Endothelial cell (in vitro differentiated cells): Measurements from ENCODE around the gene AP2A1. TPM values are rescaled to one million over a fixed set of nuclear protein-coding genes. Genes with fewer than 3 reads are reported as not detected.

Experiments used
- DNase-seq: peaks from one replicate; pipeline ENCODE4 v3.0.0; 2021; ENCODE audit warnings: low spot score
- H3K27ac Mint-ChIP-seq: one replicate; pipeline ENCODE4 v1.8.0; 2021; ENCODE audit warnings: mixed read lengths, inconsistent platforms; ENCODE audit not compliant: unreplicated experiment
- H3K27me3 Mint-ChIP-seq: one replicate; pipeline ENCODE4 v1.8.0; 2021; ENCODE audit warnings: mild to moderate bottlenecking, moderate library complexity, mixed read lengths, inconsistent platforms; ENCODE audit not compliant: unreplicated experiment
- H3K36me3 Mint-ChIP-seq: one replicate; pipeline ENCODE4 v1.8.0; 2021; ENCODE audit warnings: mild to moderate bottlenecking, low read depth, mixed read lengths, inconsistent platforms; ENCODE audit not compliant: unreplicated experiment
- H3K4me1 Mint-ChIP-seq: one replicate; pipeline ENCODE4 v1.8.0; 2021; ENCODE audit warnings: mild to moderate bottlenecking, mixed read lengths, inconsistent platforms; ENCODE audit not compliant: unreplicated experiment
- H3K4me3 Mint-ChIP-seq: one replicate; pipeline ENCODE4 v1.8.0; 2021; ENCODE audit warnings: mild to moderate bottlenecking, mixed read lengths, inconsistent platforms; ENCODE audit not compliant: unreplicated experiment
- H3K9me3 Mint-ChIP-seq: one replicate; pipeline ENCODE4 v1.8.0; 2021; ENCODE audit warnings: mixed read lengths, inconsistent platforms; ENCODE audit not compliant: unreplicated experiment
- total RNA-seq: library from RNA; stranded (reverse); fragmentation: NEBNext Ultra II Directional; extraction: Animal tissue kit (Norgen Biotek cat#: 25700); gene quantifications from one replicate; pipeline ENCODE4 v1.2.1, GENCODE V29; 2021; ENCODE audit not compliant: unreplicated experiment
- TF ChIP-seq, protein P1 (sequence below): fragments of 200-600 bp; sonication (generic); IDR thresholded peaks from one replicate; pipeline ENCODE4 v1.5.0; 2021; ENCODE audit warnings: antibody characterized with exemption; ENCODE audit not compliant: unreplicated experiment

AP2A1 gene
- total RNA-seq, 1 donor from 2014 or later = 191 TPM

DNA sequence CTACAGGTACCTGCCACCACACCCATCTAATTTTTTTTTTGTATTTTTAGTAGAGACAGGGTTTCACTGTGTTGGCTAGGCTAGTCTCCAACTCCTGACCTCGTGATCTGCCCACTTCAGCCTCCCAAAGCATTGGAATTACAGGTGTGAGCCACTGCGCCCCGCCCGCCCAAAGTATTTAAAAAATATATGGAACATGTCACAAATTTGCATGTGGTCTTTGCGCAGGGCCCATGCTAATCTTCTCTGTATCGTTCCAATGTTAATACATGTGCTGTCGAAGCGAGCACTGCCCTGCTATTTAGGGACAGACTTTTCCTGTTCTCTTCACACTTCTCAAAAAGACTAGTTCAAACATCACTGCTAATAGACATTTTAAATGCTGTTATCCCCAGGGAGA lies 2.5 kb upstream of the AP2A1 start:
- peaks cover 20% of the 10 kb centered on the region for H3K27me3 Mint-ChIP-seq
- H3K4me3 Mint-ChIP-seq = peak overlapping the region; percentile 25
- peaks cover 28% of the 10 kb centered on the region for H3K4me1 Mint-ChIP-seq
- H3K27ac Mint-ChIP-seq = no peak overlapping the region
- no peak for DNase-seq
- TF ChIP-seq, protein P1, sequence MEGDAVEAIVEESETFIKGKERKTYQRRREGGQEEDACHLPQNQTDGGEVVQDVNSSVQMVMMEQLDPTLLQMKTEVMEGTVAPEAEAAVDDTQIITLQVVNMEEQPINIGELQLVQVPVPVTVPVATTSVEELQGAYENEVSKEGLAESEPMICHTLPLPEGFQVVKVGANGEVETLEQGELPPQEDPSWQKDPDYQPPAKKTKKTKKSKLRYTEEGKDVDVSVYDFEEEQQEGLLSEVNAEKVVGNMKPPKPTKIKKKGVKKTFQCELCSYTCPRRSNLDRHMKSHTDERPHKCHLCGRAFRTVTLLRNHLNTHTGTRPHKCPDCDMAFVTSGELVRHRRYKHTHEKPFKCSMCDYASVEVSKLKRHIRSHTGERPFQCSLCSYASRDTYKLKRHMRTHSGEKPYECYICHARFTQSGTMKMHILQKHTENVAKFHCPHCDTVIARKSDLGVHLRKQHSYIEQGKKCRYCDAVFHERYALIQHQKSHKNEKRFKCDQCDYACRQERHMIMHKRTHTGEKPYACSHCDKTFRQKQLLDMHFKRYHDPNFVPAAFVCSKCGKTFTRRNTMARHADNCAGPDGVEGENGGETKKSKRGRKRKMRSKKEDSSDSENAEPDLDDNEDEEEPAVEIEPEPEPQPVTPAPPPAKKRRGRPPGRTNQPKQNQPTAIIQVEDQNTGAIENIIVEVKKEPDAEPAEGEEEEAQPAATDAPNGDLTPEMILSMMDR = no peak
- no peaks in the 10 kb centered on the region for H3K9me3 Mint-ChIP-seq
- peaks cover 7% of the 10 kb centered on the region for H3K36me3 Mint-ChIP-seq

DNA sequence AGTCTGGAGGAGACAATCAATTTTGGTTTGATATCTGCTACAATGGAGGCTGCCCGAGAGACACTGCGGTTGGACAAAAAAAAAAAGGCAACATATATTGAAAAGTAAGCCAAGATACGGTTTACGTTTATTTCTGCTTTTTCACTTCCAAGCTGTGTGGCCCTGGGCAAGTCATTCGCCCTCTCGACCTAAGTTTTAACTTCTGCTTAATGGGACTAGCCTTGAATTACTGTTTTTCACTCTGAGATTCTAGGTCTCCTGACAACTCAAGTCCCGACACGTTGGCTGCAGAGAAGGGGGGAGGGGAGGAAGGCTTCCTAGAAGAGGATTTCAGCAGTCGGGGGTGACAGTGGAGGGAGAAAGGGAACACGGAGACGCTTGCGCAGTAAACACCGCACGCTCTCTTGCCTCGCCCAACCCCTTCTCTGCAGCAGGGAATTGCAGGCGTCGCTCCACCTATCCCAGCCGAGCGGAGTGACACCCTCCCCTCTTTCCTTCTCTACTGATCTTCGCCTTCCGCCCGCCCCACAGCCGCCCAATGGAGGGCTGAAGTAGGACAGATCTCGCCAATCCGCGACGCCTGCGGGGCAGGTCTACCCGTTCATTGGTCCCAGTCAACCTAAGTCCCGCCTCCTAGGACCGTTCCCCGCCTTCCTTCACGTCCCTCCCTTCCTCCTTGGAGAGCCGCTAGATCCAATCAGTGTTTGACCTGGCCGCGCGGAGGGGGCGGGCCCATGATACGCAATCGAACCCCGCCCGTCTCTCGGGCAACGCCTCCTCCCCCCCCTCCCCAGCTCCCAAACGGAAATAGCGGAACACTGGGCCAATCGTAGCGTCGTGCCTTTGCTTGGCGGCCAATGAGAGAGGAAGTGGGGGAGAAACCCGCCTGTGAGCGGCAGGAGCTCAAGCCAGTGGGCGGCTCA lies 533 bp upstream of the AP2A1 start:
- peak; percentile 99 for DNase-seq
- Mint-ChIP-seq H3K36me3 (peaks cover 7% of the 10 kb centered on the region), H3K4me3 (peak overlapping the region; percentile 91), H3K4me1 (peaks cover 27% of the 10 kb centered on the region), H3K27ac (peak overlapping the region; percentile 96), H3K27me3 (peaks cover 20% of the 10 kb centered on the region), H3K9me3 (no peaks in the 10 kb centered on the region)
- TF ChIP-seq, protein P1 = no peak

DNA sequence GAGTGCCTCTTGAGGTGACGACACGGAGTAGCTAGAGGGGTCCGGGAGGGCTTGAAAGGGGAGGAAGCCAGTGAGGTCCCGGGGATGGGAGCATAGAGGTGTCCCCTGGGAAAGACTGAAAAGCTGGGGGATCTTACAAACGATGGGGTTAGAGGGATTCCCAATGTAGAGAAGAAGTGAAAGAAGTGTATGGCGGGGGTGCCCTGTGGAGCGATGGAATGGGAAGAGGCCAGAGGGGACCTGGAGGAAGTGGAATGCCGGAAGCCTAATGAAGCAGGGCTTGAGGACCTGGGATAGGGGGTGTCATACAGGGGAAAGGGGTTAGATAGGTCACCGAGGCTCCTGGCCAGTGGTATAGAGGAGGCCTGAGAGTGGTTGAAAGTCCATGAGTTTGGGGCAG lies 580 bp downstream of the AP2A1 start:
- no peaks in the 10 kb centered on the region for H3K9me3 Mint-ChIP-seq
- H3K36me3 Mint-ChIP-seq = peaks cover 10% of the 10 kb centered on the region
- TF ChIP-seq, protein P1 = no peak
- peaks cover 20% of the 10 kb centered on the region for H3K27me3 Mint-ChIP-seq
- DNase-seq = no peak
- peak overlapping the region; percentile 95 for H3K27ac Mint-ChIP-seq
- H3K4me1 Mint-ChIP-seq = peaks cover 27% of the 10 kb centered on the region
- peak overlapping the region; percentile 98 for H3K4me3 Mint-ChIP-seq

DNA sequence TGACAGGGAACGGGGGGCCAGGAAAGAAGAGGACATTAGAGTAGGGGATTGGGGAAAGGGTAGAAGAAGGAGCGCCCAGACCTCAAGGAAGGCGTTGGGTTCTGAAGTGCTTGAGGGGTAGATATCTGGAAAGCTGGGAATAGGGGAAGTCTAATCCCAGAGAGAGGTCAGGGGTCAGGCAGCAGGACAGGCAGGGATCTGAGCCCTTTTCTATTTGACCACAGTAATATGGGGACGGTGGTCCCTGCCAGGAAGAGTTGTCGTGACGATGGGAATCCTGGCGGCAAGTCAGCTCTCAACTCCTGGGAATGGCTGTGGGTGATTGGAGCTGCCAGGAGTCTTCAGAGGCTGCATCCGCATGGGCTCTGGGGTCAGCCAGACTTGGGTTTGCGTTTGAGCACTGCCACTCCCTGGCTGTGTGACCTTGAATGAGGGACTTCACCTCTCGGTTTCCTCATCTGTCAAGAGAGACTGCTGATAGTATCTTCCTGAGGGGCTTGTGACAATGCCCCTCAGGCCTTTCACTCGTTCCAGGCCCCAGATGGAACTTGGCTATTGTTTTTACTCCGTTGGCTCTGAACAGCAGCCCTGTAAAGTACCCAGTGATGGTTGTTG lies 1.3 kb downstream of the AP2A1 start:
- TF ChIP-seq, protein P1 = no peak
- Mint-ChIP-seq H3K27me3 (peaks cover 22% of the 10 kb centered on the region), H3K4me3 (peak overlapping the region; percentile 98), H3K9me3 (no peaks in the 10 kb centered on the region), H3K4me1 (peaks cover 27% of the 10 kb centered on the region), H3K27ac (peak overlapping the region; percentile 95), H3K36me3 (peaks cover 10% of the 10 kb centered on the region)
- DNase-seq = no peak

DNA sequence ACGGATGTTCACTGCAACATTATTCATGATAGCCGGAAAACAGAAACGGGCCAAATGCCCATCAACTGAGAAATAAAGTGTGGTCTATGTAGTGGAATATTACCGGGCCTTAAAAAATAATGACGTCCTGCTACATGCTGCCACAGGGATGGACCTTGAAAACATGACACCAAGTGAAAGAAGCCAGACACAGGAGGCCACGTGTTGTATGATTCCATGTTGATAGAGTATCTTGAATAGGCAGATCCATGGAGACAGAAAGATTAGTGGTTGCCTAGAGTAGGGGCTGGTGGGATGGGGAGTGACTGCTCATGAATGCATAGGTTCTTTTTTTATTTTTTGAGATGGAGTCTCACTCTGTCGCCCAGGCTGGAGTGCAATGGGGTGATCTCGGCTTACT lies 3.7 kb downstream of the AP2A1 start:
- H3K36me3 Mint-ChIP-seq = peaks cover 22% of the 10 kb centered on the region
- no peak for DNase-seq
- H3K27me3 Mint-ChIP-seq = peaks cover 23% of the 10 kb centered on the region
- TF ChIP-seq, protein P1 = no peak
- no peaks in the 10 kb centered on the region for H3K9me3 Mint-ChIP-seq
- H3K4me3 Mint-ChIP-seq = no peak overlapping the region
- peaks cover 27% of the 10 kb centered on the region for H3K4me1 Mint-ChIP-seq
- H3K27ac Mint-ChIP-seq = no peak overlapping the region
